ACC112 (cell line): ENCODE measurements around the gene UGT1A3.

Experiments
- H2AFZ ChIP-seq: fragments of 200-600 bp; sonication (generic); one replicate; pipeline ENCODE4 v1.6.0; 2017; ENCODE audit warnings: antibody characterized with exemption, low read length; ENCODE audit not compliant: unreplicated experiment
- H3K27ac ChIP-seq: fragments of 200-600 bp; sonication (generic); 2 replicates; pipeline ENCODE4 v1.5.1; 2014; ENCODE audit warnings: low read depth, mild to moderate bottlenecking, antibody characterized with exemption, low read length, moderate library complexity
- H3K27me3 ChIP-seq: fragments of 200-600 bp; sonication (generic); 2 replicates; pipeline ENCODE4 v1.6.1; 2014; ENCODE audit warnings: mild to moderate bottlenecking, antibody characterized with exemption, low read length, moderate library complexity, mixed read lengths; ENCODE audit not compliant: insufficient read depth
- H3K36me3 ChIP-seq: fragments of 200-600 bp; sonication (generic); 2 replicates; pipeline ENCODE4 v1.6.1; 2016; ENCODE audit warnings: mild to moderate bottlenecking, antibody characterized with exemption, low read length, moderate library complexity, mixed read lengths; ENCODE audit not compliant: insufficient read depth
- H3K4me1 ChIP-seq: fragments of 200-600 bp; sonication (generic); one replicate; pipeline ENCODE4 v1.6.1; 2016; ENCODE audit warnings: low read length, mixed read lengths; ENCODE audit not compliant: insufficient read depth, unreplicated experiment, control insufficient read depth
- H3K4me3 ChIP-seq: fragments of 200-600 bp; sonication (generic); 2 replicates; pipeline ENCODE4 v1.5.1; 2014; ENCODE audit warnings: mild to moderate bottlenecking, low read depth, low read length
- H3K79me2 ChIP-seq: fragments of 200-600 bp; sonication (generic); one replicate; pipeline ENCODE4 v1.6.0; 2016; ENCODE audit warnings: low read length; ENCODE audit not compliant: control insufficient read depth, unreplicated experiment, insufficient read depth

Gene UGT1A3

GRCh38 chr2:233760043-233760442 lies 31.2 kb downstream of the UGT1A3 start, which contains the start of gene UGT1A1:
Gene UGT1A1, plus strand, starts transcription at chr2:233760270. Its CDS starts 18 bp downstream, at chr2:233760288.
- Histone ChIP-seq H3K79me2 (no peaks in the 10 kb centered on the region), H3K4me3 (no peak within 1 kb of the TSS), H3K27me3 (no peaks in the 10 kb centered on the region), H3K36me3 (no peaks in the 10 kb centered on the region), H3K4me1 (peaks cover 14% of the 10 kb centered on the region), H3K27ac (no peak within 1 kb of the TSS), H2AFZ (no peak within 1 kb of the TSS)

- no peaks in the 10 kb centered on the region for H3K27me3 ChIP-seq
- H3K4me3 ChIP-seq = no peak overlapping the region
- H3K4me1 ChIP-seq = peaks cover 14% of the 10 kb centered on the region
- no peak overlapping the region for H3K27ac ChIP-seq
- H3K79me2 ChIP-seq = no peaks in the 10 kb centered on the region
- H3K36me3 ChIP-seq = no peaks in the 10 kb centered on the region
- no peak overlapping the region for H2AFZ ChIP-seq
These were observed 32.4 kb downstream of the UGT1A3 start for GRCh38 chr2:233761040-233761769.

GRCh38 chr2:233764264-233764663 lies 35.4 kb downstream of the UGT1A3 start:
- Histone ChIP-seq H3K36me3 (no peaks in the 10 kb centered on the region), H3K27me3 (no peaks in the 10 kb centered on the region), H2AFZ (peak overlapping the region; percentile 91), H3K4me3 (no peak overlapping the region), H3K79me2 (no peaks in the 10 kb centered on the region), H3K27ac (peak overlapping the region; percentile 29), H3K4me1 (peaks cover 14% of the 10 kb centered on the region)

GRCh38 chr2:233764761-233765160 lies 35.9 kb downstream of the UGT1A3 start:
- H3K27me3 ChIP-seq = no peaks in the 10 kb centered on the region
- H3K79me2 ChIP-seq = no peaks in the 10 kb centered on the region
- peaks cover 14% of the 10 kb centered on the region for H3K4me1 ChIP-seq
- H2AFZ ChIP-seq = peak overlapping the region; percentile 91
- no peak overlapping the region for H3K4me3 ChIP-seq
- H3K27ac ChIP-seq = peak overlapping the region; percentile 29
- H3K36me3 ChIP-seq = no peaks in the 10 kb centered on the region

GRCh38 chr2:233766416-233766815 lies 37.6 kb downstream of the UGT1A3 start:
- no peaks in the 10 kb centered on the region for H3K36me3 ChIP-seq
- no peaks in the 10 kb centered on the region for H3K27me3 ChIP-seq
- H3K27ac ChIP-seq = no peak overlapping the region
- no peak overlapping the region for H2AFZ ChIP-seq
- H3K4me3 ChIP-seq = no peak overlapping the region
- H3K79me2 ChIP-seq = no peaks in the 10 kb centered on the region
- H3K4me1 ChIP-seq = peaks cover 14% of the 10 kb centered on the region

- Histone ChIP-seq H3K36me3 (no peaks in the 10 kb centered on the region), H3K27me3 (no peaks in the 10 kb centered on the region), H3K79me2 (no peaks in the 10 kb centered on the region), H3K4me1 (peaks cover 14% of the 10 kb centered on the region), H2AFZ (no peak overlapping the region), H3K27ac (no peak overlapping the region), H3K4me3 (no peak overlapping the region)
These were observed 39.2 kb downstream of the UGT1A3 start for GRCh38 chr2:233768076-233768475.

- H3K27me3 ChIP-seq = no peaks in the 10 kb centered on the region
- H3K36me3 ChIP-seq = no peaks in the 10 kb centered on the region
- H3K27ac ChIP-seq = no peak overlapping the region
- H2AFZ ChIP-seq = no peak overlapping the region
- H3K79me2 ChIP-seq = no peaks in the 10 kb centered on the region
- H3K4me1 ChIP-seq = peaks cover 7% of the 10 kb centered on the region
- no peak overlapping the region for H3K4me3 ChIP-seq
These were observed 40.4 kb downstream of the UGT1A3 start for GRCh38 chr2:233769260-233769659.

GRCh38 chr2:233772153-233772552 lies 43.3 kb downstream of the UGT1A3 start:
- Histone ChIP-seq H3K4me3 (no peak overlapping the region), H3K79me2 (no peaks in the 10 kb centered on the region), H3K36me3 (no peaks in the 10 kb centered on the region), H3K27ac (no peak overlapping the region), H2AFZ (no peak overlapping the region), H3K27me3 (no peaks in the 10 kb centered on the region), H3K4me1 (no peaks in the 10 kb centered on the region)

GRCh38 chr2:233772583-233772982 lies 43.7 kb downstream of the UGT1A3 start:
- Histone ChIP-seq H3K4me3 (no peak overlapping the region), H3K27me3 (no peaks in the 10 kb centered on the region), H3K36me3 (no peaks in the 10 kb centered on the region)

GRCh38 chr2:233773854-233774253 lies 45.0 kb downstream of the UGT1A3 start:
- Histone ChIP-seq H2AFZ (no peak overlapping the region), H3K4me3 (no peak overlapping the region), H3K36me3 (no peaks in the 10 kb centered on the region), H3K4me1 (no peaks in the 10 kb centered on the region), H3K79me2 (no peaks in the 10 kb centered on the region), H3K27me3 (0 out of 2 replicates have a peak, but pooled peaks cover 4% of the 10 kb centered on the region), H3K27ac (no peak overlapping the region)

More at GRCh38 chr2:233772583-233772982, 43.7 kb downstream of the UGT1A3 start:
- Histone ChIP-seq H2AFZ (no peak overlapping the region), H3K4me1 (no peaks in the 10 kb centered on the region), H3K27ac (no peak overlapping the region), H3K79me2 (no peaks in the 10 kb centered on the region)

GRCh38 chr2:233775414-233775813 lies 46.6 kb downstream of the UGT1A3 start:
- Histone ChIP-seq H3K27ac (no peak overlapping the region), H3K36me3 (no peaks in the 10 kb centered on the region), H3K79me2 (no peaks in the 10 kb centered on the region), H3K4me3 (no peak overlapping the region), H2AFZ (no peak overlapping the region), H3K4me1 (no peaks in the 10 kb centered on the region), H3K27me3 (0 out of 2 replicates have a peak, but pooled peaks cover 4% of the 10 kb centered on the region)
